NOMO-1 treated with DMSO at 0.1 percent for 48 hours (cell line): ENCODE measurements around the gene MCM9.
"Not testable (repeated sequence)": the region's sequence is repeated elsewhere in the genome, so short reads cannot be mapped to it uniquely, and the experiment has no call there.

Experiments
- DNase-seq: peaks from one replicate; lab custom pipeline; 2025; ENCODE audit not compliant: unreplicated experiment; lab: John Stamatoyannopoulos, UW

MCM9 gene

DNA sequence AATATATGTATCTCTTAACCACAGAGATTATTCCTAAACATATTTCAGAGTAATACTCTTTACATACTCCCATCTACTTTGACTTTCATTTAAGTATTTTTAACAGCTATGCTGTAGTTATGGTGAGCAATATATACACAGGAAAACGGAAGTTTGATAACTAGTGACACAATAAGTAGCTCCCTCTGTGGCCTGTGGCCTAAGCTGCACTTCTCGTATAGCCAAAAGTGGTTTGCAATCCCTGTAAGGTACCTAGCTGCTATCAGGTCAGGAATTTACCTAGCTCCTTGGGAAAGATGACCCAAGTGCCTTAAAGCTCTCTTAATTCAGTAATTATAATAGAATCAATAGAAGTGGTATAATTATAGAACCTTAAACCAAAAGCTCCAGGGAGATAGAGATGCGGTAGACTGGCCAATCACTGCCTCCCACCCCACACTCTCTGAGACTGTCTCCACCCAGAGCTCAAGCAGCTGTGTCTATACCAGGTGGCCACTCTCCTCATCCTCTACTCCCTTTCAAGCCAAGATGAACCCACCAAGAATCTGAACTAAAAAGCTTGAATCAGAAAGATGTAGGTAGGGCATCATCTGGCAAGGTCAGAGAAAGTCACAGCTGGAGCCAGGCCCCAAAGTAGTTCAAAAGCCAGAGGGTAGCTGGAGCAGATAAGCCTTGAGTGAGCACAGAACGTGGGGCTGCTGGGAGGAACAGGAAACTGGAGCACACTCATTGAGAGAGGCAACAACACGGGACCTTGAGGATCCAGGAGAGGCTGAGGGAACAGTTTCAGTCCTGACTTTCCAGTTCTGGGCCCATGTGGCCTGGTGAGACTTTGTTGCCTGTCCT lies 125.9 kb downstream of the MCM9 start:
- DNase-seq, result peak; percentile 78

DNA sequence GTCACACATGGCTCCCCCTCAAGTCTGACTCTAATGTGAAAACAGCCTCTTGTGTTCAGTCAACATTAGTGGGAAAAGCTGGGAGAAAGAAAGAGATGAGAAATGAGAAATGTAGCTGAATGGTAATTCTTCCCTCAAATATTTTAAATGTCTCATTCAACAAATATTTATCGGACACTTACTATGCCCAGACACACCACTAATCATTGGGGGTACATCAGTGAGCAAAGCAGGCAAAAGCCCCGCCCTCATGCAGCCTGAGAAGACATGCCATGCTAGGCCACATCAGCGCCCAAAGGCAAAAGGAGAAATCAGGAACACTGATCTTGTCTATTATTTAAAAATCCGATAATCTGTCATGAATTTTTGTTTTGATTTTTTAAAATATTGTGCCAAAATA lies 130.9 kb downstream of the MCM9 start:
- no peak for DNase-seq

DNA sequence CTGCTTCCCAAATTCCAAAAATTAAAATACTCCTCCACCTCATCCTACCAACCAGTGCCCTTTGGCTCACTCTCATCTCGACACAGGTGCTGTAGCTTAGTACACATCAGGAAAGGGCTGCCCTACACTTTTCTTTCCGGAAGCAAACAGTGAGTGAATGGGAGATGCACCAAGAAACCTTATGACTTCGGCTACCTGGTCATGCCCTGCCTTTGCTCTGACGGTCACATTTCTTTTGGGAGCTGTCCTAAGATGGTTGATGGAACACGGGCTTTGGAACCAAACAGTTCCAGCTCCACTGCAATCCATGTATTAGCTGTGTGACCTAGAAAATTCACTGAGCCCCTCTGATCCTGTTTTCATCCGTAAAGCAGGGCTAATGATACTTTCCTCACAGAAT lies 133.7 kb downstream of the MCM9 start:
- no peak for DNase-seq

- DNase-seq, result peak; percentile 85
Observed at GRCh38 chr6:118800394-118801071, 134.4 kb downstream of the MCM9 start.

DNA sequence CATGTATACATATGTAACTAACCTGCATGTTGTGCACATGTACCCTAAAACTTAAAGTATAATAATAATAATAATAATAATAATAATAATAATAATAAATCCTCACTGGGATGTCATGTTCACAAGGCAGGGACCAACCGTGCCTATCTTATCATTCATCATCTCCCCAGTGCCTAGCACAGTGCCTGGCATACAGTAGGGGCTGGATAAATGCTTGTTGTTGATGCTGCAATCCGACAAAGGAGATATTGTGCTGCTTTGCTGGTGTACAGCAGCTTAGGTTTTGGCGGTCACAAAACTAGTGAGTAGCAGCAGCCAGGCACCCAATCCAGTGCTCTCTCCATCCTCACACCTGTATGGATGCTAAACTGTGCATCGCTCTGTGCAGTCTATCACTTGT lies 135.1 kb downstream of the MCM9 start:
- no peak for DNase-seq

DNA sequence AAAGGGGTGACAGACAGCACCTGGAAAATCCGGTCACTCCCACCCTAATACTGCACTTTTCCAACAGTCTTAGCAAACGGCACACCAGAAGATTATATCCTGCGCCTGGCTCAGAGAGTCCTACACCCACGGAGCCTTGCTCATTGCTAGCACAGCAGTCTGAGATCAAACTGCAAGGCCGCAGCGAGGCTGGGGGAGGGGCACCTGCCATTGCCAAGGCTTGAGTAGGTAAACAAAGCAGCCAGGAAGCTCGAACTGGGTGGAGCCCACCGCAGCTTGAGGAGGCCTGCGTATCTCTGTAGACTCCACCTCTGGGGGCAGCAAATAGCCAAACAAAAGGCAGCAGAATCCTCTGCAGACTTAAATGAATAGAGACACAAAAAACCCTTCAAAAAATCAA lies 138.4 kb downstream of the MCM9 start:
- not testable (repeated sequence) for DNase-seq

DNA sequence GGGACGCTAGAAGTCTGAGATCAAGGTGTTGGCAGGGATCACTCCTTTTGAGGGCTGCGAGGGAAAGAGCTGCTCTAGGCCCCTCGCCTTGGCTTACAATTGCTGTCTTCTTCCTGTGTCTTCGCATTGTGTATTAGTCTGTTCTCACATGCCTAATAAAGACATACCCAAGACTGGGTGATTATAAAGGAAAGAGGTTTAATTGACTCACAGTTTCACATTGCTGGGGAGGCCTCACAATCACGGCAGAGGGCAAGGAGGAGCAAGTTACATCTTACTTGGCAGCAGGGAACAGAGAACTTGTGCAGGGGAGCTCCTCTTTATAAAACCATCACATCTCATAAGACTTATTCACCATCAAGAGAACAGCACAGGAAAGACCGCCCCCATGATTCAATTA lies 143.5 kb downstream of the MCM9 start:
- DNase-seq, result no peak

DNA sequence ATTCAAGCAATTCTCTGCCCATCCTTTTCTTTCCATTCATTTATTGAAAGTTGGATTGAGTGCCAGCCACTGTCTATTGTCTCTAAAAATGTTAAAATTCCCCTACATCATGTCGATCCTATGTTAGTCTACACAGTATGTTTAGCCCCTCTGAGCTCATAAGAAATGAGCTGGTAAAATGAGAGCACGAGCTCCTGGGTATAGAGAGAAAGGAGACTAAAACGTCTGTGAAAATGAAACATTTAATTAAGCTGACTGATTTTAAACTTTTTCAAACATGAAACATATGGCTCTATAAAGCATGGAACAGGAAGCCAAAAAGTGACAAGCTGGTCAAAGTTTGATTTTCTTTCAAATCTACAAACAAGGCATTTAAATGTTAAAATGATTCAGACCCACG lies 145.0 kb downstream of the MCM9 start:
- no peak for DNase-seq

DNA sequence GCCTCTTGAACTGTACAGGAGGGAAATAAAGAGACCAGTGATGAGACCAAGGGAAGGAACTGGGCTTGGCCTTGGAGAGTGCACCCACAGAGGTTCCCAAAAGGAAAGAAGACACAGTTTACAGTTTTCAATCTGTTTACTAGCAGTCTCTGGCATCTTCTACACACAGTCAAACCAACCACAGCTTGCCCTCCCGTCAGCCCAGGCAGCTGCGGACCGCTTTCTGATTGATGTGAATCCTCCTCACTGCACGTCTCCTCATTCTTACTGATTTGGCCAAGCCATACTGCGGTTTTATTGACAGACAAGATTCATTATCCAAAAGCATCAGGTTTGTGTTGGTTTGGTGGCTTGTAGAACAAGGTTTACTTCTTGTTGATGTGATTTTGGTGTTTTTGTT lies 145.5 kb downstream of the MCM9 start:
- DNase-seq, result no peak

DNA sequence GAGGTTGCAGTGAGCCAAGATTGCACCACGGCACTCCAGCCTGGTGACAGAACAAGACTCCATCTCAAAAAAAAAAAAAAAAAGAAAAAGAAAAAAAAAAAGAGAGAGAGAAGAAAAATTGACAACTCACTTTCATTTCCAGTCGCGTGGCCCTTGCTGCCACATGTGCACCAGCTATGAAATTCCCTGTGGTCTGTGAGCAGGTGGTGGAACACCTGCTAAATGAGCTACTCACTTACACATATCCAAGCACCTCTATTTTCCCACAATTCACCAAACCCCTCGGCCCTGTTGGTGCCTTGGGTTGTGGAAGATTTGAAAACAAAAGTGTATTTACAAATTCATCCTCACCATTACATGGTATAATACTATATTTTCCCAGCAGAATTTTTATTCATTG lies 146.3 kb downstream of the MCM9 start:
- no peak for DNase-seq

- DNase-seq, result peak; percentile 84
Observed at GRCh38 chr6:118787724-118788423, 147.1 kb downstream of the MCM9 start.

- DNase-seq, result no peak
Observed at GRCh38 chr6:118786596-118787453, 148.1 kb downstream of the MCM9 start.

- no peak for DNase-seq
Observed at GRCh38 chr6:118785601-118786000, 149.4 kb downstream of the MCM9 start.

GRCh38 chr6:118784641-118785164 lies 150.3 kb downstream of the MCM9 start:
- peak; percentile 46 for DNase-seq

DNA sequence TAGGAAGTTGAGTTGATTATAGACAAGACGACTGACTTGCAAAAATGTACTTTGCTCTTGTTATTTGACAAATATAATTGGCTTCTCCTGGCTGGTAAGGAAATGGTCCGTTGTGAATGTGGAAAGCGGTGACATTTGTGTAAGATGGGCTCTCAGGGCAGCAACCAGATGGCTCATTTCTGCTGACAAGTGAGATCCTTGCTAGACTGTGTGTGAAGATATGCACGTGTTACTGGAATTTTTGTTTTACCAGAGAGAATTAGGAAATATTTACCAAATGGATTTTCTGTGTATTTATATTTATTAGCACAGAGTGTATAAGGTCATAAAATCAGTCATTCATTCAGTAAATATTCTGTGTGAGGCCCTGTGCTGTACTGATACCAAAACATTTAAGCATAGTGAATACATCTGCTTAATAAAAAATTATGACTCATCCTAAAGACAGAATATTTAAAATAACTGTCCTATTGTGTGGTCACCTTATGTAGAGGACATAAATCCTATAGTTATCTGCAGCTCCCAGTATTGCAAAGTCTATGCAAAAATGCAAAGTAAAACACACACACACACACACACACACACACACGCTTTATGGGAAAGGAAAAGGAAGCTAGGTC lies 150.9 kb downstream of the MCM9 start:
- DNase-seq, result peak; percentile 60

- no peak for DNase-seq
Observed at GRCh38 chr6:118782651-118783050, 152.3 kb downstream of the MCM9 start.

DNA sequence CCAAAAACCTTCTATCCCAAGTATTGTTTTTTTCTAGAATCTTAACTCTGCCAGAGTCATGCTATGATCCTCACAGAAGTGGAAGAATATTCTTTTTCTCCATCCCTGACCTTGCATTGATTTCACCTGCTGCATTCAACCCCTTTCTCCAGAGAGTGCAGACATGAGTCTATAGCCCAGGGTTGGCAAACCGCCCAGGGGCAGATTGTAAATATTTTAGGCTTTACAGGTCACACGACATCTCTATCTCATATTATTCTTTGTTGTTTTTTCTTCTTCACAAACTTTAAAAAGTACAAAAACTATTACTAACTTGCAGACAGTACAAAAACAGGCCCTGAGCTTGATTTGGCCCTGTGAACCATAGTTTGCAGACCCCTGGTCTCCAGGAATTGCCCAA lies 153.1 kb downstream of the MCM9 start:
- no peak for DNase-seq

DNA sequence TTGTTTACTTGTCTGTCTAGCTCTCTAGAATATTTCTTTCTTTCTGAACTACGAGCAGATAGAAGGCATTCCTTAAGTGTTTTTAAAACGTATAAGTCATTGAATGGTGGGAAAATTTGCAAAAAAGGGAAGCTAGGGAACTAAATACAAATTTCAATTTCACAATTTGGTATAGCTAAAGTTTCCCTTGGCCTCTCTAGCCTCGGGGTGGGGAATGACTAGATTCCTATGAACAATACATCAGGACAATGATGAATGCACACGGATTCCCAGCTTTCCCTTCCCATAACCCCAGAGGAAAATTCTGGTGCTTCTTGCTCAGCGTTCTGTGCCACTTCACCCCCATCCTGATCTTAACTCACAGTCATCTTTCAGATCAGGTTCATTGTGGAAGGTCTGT lies 154.3 kb downstream of the MCM9 start:
- peak; percentile 41 for DNase-seq

- DNase-seq, result peak; percentile 72
Observed at GRCh38 chr6:118776607-118777549, 158.1 kb downstream of the MCM9 start.
